Measurements from ENCODE around the gene NKIRAS2.

GRCh38 chr17:42016411-42016831 lies 3.5 kb upstream of the NKIRAS2 start:
- TF ChIP-seq SIN3A (IDR thresholded peaks at IDR 0.05; ENCODE audit: borderline replicate concordance, low read depth, low read length) = 0 out of 2 replicates have a peak, but pooled peaks have one; percentile 10
- no peak for TF ChIP-seq POLR2A (IDR thresholded peaks at IDR 0.05; ENCODE audit: insufficient read depth in 1 of 2, low read depth in 2 of 2, low read length in 2 of 2)
- TF ChIP-seq CTCF (CRISPR knock-in tag; IDR thresholded peaks at IDR 0.05) = no peak
- no peak for TF ChIP-seq ZFX (CRISPR knock-in tag; IDR thresholded peaks at IDR 0.05; ENCODE audit: low read depth)
- no peak for TF ChIP-seq ZNF607 (CRISPR knock-in tag; IDR thresholded peaks at IDR 0.05; ENCODE audit: borderline replicate concordance)
- no peak for TF ChIP-seq USF2 (IDR thresholded peaks at IDR 0.05; ENCODE audit: low read depth, low read length)
- no peak for TF ChIP-seq USF2 (CRISPR knock-in tag; IDR thresholded peaks at IDR 0.05; ENCODE audit: borderline replicate concordance)
- TF ChIP-seq TP53 (CRISPR knock-in tag; conservative IDR thresholded peaks at IDR 0.05) = no peak
- TF ChIP-seq RFX5 (IDR thresholded peaks at IDR 0.05; ENCODE audit: low read depth, low read length) = no peak
- TF ChIP-seq NR2F1 (CRISPR knock-in tag; IDR thresholded peaks at IDR 0.05) = no peak
- TF ChIP-seq RFXAP (CRISPR knock-in tag; IDR thresholded peaks at IDR 0.05; ENCODE audit: borderline replicate concordance) = no peak
- TF ChIP-seq KLF16 (CRISPR knock-in tag; IDR thresholded peaks at IDR 0.05) = no peak

All from HepG2 (cell line).